Activated T-cell treated with anti-CD3 and anti-CD28 coated beads, Interleukin-2, amount 50 U/mL, for 4 hours (primary cell): ENCODE measurements around the gene TMEM219. TPM values are rescaled to one million over a fixed set of nuclear protein-coding genes. Genes with fewer than 3 reads are reported as not detected.
"Not testable (repeated sequence)": the region's sequence is repeated elsewhere in the genome, so short reads cannot be mapped to it uniquely, and the experiment has no call there.

ENCODE experiments used
- ATAC-seq, 2 donors: fragments of 200-7000 bp; cut with Tn5 transposase; one replicate each; pipeline ENCODE4 v1.10.0; 2021
- DNase-seq: peaks from one replicate; pipeline ENCODE4 v3.0.0-alpha.2; 2020
- H3K27me3 Mint-ChIP-seq: one replicate; pipeline ENCODE4 v1.8.0; 2021; ENCODE audit warnings: low read depth, mixed read lengths
- H3K36me3 Mint-ChIP-seq: one replicate; pipeline ENCODE4 v1.8.0; 2022; ENCODE audit warnings: mixed read lengths; ENCODE audit not compliant: insufficient read depth
- H3K4me1 Mint-ChIP-seq: one replicate; pipeline ENCODE4 v1.8.0; 2021; ENCODE audit warnings: low read depth, mixed read lengths
- H3K4me3 Mint-ChIP-seq: one replicate; pipeline ENCODE4 v1.8.0; 2021; ENCODE audit warnings: mild to moderate bottlenecking, moderate library complexity, mixed read lengths
- H3K9me3 Mint-ChIP-seq: one replicate; pipeline ENCODE4 v1.8.0; 2021; ENCODE audit warnings: mixed read lengths
- total RNA-seq, 3 donors: library from RNA; stranded (reverse); gene quantifications; one replicate each; pipeline ENCODE4 v1.2.1, GENCODE V29; 2021

Gene TMEM219
- total RNA-seq, 3 donors from 2014 or later = 19.3 to 30.8 (median 27.7) TPM

DNA sequence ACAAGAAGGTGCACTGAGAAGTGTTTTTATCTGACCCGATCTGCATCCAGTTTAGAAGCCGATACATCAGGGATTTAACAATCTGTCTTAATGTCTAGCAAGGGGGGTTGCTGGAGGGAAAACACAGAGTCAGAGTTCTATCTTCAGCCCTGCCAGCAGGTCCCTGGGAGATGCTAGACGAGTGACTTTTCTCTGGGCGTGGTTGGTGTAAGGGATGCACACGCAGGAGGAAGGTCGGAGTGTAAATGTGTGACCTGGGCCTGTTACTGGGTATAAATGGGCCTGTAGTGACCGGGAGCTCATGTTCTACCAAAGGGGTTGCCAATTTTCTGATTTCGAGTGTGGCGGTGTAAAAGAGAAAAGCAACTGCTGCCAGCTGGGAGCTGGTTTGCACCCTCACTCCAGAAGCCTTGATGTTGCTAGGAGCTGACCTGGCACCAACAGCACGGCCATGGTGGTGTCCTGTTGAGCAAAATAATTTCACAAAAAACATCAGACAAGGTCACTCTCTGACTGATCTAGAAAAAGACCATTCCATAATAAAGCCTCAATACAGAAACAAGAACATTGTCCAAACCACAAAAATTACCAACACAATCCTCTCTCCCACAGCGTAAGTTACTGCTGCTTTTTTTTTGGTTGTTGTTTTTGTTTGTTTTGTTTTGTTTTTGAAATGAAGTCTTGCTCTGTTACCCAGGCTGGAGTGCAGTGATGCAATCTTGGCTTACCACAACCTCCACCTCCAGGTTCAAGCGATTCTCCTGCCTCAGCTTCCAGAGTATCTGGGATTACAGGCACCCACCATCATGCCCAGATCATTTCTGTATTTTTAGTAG, 34.6 kb upstream of the TMEM219 start:
- Mint-ChIP-seq H3K4me3 (peak overlapping the region; percentile 91), H3K4me1 (peaks cover 37% of the 10 kb centered on the region), H3K27me3 (no peaks in the 10 kb centered on the region), H3K9me3 (no peaks in the 10 kb centered on the region), H3K36me3 (peaks cover 8% of the 10 kb centered on the region)
- DNase-seq (no peak), ATAC-seq (no peak)

DNA sequence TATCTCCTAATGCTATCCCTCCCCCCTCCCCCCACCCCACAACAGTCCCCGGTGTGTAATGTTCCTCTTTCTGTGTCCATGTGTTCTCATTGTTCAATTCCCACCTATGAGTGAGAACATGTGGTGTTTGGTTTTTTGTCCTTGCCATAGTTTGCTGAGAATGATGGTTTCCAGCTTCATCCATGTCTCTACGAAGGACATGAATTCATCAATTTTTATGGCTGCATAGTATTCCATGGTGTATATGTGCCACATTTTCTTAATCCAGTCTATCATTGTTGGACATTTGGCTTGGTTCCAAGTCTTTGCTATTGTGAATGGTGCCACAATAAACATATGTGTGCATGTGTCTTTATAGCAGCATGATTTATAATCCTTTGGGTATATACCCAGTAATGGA, 30.1 kb upstream of the TMEM219 start:
- H3K27me3 Mint-ChIP-seq, ATAC-seq, H3K4me1 Mint-ChIP-seq, DNase-seq, H3K9me3 Mint-ChIP-seq, H3K4me3 Mint-ChIP-seq, H3K36me3 Mint-ChIP-seq: not testable (repeated sequence)

DNA sequence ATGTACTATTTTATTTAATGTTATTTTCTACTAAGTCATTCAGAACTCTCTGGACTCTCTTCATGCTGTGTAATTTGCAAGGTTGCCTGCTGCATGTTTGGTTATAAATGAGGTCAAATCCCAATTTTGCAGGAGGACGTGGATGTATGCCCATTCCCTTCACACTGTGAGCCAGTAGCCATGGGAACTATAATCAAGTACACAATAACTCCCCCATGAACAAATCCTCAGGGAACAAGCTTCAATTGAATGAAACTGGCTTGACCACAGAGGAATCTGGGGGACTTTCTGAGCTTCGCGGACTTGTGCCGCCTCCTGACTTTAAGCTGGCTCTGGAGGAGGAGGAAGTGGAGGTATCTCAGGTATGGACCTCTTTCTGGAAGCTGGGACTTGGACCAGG, 21.2 kb upstream of the TMEM219 start:
- Mint-ChIP-seq H3K36me3 (no peaks in the 10 kb centered on the region), H3K4me3 (no peak overlapping the region), H3K27me3 (peaks cover 5% of the 10 kb centered on the region), H3K9me3 (no peaks in the 10 kb centered on the region), H3K4me1 (no peaks in the 10 kb centered on the region)
- no peak for ATAC-seq
- no peak for DNase-seq

DNA sequence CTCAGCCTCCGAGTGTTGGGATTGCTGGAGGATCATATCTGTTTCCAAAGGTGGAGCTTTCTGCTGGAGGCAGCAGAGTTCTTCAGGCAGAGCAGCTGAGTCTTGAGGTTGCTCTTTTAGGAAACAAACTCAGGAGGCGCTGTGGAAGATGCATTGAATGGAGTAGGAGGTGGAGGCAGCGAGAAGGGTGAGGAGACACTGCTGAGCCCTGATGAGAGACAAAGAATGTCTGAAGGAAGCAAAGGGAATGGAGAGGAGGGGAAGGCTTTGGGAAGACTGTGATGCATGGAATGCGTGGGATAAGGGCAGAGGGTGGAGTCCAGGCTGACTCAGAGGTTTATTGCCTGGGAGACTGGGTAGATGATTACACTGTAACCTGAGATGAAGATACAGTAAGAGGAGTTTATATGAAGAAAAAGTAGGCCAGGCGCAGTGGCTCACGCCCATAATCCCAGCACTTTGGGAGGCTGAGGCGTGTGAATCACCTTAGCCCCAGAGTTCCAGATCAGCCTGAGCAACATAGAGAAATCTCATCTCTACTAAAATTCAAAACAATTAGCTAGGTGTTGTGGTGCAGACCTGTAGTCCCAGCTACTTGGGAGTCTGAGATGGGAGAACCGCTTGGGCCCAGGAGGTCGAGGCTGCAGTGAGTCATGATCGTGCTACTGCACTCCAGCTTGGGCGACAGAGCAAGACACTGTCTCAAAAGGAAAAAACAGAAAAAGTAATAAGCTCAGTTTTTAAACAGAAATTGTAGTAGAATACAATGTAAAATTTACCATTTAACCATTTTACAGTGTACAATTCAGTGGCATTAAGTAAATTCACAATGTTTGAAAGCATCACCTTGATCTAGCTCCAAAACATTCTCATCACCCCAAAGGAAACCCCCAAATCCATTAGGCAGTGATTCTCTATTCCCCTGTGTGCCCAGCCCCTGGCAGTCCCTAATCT, 17.8 kb upstream of the TMEM219 start:
- ATAC-seq (no peak), DNase-seq (no peak)
- no peaks in the 10 kb centered on the region for H3K4me1 Mint-ChIP-seq
- no peaks in the 10 kb centered on the region for H3K9me3 Mint-ChIP-seq
- peaks cover 5% of the 10 kb centered on the region for H3K27me3 Mint-ChIP-seq
- H3K4me3 Mint-ChIP-seq = no peak overlapping the region
- no peaks in the 10 kb centered on the region for H3K36me3 Mint-ChIP-seq

DNA sequence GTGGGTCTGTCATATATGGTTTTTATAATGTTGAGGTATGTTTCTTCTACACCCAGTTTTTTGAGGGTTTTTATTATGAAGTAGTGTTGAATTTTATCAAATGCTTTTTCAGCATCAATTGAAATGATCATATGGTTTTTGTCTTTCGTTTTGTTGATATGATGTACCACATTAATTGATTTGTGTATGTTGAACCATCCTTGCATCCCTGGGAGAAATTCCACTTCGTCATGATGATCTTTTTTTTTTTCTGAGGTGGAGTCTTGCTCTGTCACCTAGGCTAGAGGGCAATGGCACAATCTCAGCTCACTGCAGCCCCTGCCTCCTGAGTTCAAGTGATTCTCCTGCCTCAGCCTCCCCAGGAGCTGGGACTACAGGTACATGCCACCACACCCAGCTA, 14.0 kb upstream of the TMEM219 start:
- Mint-ChIP-seq H3K9me3 (peaks cover 11% of the 10 kb centered on the region), H3K36me3 (peaks cover 1% of the 10 kb centered on the region)

DNA sequence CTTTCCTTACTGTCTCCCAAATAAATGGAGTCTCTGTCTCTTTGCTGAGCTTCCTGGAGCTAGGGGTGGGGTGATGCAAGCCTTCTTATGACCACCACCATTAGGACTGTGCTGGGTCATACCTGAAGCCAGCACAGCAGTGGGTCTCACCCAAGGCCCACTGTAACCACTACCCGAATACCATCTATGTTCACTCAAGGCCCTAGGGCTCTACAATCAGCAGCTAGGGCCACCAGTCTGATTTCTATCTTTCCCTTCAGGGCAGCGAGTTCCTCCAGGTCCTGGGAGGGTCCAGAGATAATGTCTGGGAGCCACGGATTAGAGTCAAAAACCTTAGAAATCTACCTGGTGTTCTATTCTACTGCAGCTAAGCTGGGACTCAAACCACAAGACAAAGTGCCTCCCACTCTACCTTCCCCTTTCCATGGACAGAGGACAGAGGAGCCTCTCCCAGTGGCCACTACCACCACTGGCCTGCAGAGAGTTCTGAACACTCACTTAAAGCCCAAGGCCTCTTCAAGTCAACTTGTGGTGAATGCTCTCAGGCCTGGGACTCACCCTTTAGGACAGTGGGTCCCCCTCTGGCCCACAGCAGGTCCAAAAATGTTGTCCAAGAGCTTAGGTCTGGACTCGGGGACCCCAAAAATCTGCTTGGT, 10.9 kb upstream of the TMEM219 start:
- peaks cover 11% of the 10 kb centered on the region for H3K9me3 Mint-ChIP-seq
- peaks cover 1% of the 10 kb centered on the region for H3K36me3 Mint-ChIP-seq
- no peaks in the 10 kb centered on the region for H3K4me1 Mint-ChIP-seq
- no peak for ATAC-seq
- no peak overlapping the region for H3K4me3 Mint-ChIP-seq
- H3K27me3 Mint-ChIP-seq = peaks cover 4% of the 10 kb centered on the region
- no peak for DNase-seq

More for the DNA sequence above, 14.0 kb upstream of the TMEM219 start:
- H3K27me3 Mint-ChIP-seq = peaks cover 2% of the 10 kb centered on the region
- no peak overlapping the region for H3K4me3 Mint-ChIP-seq
- no peak for ATAC-seq
- no peak for DNase-seq
- H3K4me1 Mint-ChIP-seq = no peaks in the 10 kb centered on the region

DNA sequence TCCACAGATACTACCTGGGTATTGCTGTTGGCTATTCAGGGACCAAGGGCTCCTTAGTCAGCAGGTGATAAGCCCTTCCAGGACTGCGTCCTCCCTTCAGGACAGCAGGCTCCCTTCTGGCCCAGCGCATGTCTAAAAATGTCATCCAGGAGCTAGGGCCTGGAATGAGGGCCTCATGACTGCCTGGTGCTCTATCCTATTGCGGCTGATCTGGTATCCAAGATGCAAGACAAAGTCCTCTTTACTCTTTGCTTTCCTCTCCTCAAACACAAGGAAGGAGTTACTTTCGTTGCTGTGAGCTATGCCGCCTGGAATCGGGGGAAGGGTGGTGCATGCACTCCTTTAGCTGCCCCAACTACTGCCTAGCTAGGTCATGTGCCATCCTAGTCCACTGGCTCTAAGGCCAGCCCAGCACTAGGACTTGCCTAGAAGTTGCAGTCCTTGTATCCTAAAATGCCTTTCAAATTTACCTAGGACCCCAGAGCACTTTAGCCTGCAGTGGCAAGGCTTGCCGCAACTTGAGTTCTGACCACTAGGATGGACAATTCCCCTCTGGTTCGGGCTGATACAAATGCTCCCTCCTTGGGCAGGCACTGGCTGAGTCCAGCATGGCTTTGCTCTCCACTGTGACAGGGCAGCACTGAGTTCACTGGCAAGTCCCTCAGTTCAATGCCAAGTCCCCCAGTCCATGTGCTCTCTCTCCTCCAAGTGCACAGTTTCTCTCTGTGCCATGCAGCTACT, 10.1 kb upstream of the TMEM219 start:
- ATAC-seq = no peak
- H3K36me3 Mint-ChIP-seq = peaks cover 1% of the 10 kb centered on the region

DNA sequence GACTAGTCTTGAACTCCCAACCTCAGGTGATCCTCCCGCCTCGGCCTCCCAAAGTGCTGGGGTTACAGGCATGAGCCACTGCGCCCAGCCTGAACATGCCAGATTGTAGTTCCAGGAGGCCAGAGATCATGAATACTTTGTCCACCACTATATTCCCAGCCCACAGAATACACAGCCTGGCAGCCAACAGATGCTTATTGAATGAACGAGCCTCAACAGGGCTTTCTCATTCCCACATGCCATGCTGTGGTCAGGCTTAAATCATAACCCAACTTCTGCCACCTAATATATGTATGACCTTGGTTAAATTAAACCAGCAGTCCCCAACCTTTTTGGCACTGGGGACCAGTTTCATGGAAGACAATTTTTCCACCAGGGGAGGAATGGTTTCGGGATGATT, 3.1 kb upstream of the TMEM219 start:
- Mint-ChIP-seq H3K36me3 (no peaks in the 10 kb centered on the region), H3K4me3 (no peak overlapping the region), H3K9me3 (no peaks in the 10 kb centered on the region), H3K4me1 (peaks cover 16% of the 10 kb centered on the region), H3K27me3 (peaks cover 2% of the 10 kb centered on the region)
- ATAC-seq (no peak), DNase-seq (no peak)

More for the DNA sequence above, 10.1 kb upstream of the TMEM219 start:
- no peak for DNase-seq
- Mint-ChIP-seq H3K4me3 (no peak overlapping the region), H3K9me3 (peaks cover 11% of the 10 kb centered on the region), H3K4me1 (no peaks in the 10 kb centered on the region), H3K27me3 (peaks cover 4% of the 10 kb centered on the region)

DNA sequence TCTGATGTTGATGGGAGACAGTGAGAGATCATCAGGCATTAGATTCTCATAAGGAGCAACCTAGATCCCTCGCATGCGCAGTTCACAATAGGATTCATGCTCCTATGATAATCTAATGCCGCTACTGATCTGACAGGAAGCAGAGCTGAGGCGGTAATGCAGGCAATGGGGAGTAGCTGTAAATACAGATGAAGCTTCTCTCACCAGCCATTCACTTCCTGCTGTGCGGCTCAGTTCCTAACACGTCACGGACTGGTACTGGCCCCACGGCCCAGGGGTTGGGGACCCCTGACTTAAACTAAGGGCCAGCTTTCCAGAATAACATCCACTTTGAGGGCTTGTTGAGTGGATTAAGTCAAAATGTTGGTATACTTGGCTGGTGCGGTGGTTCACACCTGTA, 2.6 kb upstream of the TMEM219 start:
- ATAC-seq = no peak
- Mint-ChIP-seq H3K4me3 (no peak overlapping the region), H3K4me1 (peaks cover 16% of the 10 kb centered on the region), H3K36me3 (no peaks in the 10 kb centered on the region), H3K9me3 (no peaks in the 10 kb centered on the region), H3K27me3 (no peaks in the 10 kb centered on the region)
- no peak for DNase-seq

DNA sequence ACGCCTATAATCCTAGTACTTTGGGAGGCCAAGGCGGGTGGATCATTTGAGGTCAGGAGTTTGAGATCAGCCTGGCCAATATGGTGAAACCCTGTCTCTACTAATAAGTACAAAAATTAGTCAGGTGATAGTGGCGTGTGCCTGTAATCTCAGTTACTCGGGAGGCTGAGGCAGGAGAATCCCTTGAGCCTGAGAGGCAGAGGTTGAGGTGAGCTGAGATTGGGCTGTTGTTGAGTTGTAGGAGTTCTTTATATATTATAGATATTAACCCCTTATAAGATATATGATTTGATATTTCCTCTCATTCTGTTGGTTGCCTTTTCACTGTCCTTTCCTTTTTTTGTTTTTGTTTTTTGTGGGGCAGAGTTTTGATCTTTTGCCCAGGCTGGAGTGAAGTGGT, 2.1 kb upstream of the TMEM219 start:
- ATAC-seq, H3K36me3 Mint-ChIP-seq, DNase-seq, H3K4me3 Mint-ChIP-seq, H3K27me3 Mint-ChIP-seq, H3K9me3 Mint-ChIP-seq: not testable (repeated sequence)
- H3K4me1 Mint-ChIP-seq = peaks cover 16% of the 10 kb centered on the region

DNA sequence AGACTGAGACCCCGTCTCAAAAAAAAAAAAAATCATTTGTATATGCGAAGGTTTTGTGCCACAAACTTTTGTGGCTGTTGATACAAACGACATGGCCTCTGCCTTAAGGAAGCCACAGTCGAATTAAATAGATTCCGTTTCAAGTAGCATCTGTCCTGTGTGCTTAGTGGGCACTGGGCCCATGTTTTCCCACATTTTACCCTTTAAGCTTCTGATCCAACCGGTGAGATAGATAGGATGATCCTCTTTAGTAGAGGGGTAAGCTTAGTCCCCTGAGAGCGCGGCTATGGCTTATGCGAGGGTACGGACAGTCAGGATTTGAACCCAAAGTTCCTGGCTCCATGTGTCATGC, 776 bp upstream of the TMEM219 start:
- H3K4me1 Mint-ChIP-seq = peaks cover 17% of the 10 kb centered on the region
- no peaks in the 10 kb centered on the region for H3K27me3 Mint-ChIP-seq
- H3K36me3 Mint-ChIP-seq = peaks cover 1% of the 10 kb centered on the region
- ATAC-seq (no peak), DNase-seq (no peak)
- peak overlapping the region; percentile 83 for H3K4me3 Mint-ChIP-seq
- H3K9me3 Mint-ChIP-seq = no peaks in the 10 kb centered on the region

DNA sequence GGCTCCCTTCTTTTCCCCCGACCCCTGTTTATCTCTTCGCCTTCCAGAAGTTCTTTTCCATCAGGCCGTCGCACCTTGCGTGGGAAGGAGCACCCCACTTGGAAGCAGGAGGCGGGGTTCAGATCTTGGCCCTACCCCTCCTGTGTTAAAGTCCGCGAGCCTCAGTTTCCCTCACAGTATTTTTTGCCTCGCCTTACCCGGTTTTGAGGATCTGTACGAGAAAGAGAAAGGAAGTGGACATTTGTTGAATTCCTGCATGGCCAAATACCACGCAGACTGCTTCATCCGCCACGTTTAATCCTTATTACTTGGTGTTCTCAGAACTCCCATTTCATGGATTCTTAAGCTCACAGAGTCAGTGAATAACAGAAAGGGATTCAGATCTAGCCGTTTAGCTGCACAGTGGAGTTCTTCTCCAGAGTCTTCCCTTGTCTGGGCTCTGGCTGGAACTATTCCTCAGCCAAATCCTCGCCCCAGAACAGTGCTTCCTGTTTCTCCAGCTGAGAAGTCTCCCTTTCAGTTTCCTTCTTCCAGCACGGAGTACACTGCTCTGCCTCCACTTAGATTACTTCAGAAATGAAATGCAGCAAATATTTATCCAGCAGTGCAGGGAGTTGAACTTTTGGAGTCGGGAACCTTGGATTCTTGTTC, 590 bp downstream of the TMEM219 start:
- ATAC-seq (no peak), DNase-seq (no peak)
- peaks cover 17% of the 10 kb centered on the region for H3K4me1 Mint-ChIP-seq
- H3K27me3 Mint-ChIP-seq = no peaks in the 10 kb centered on the region
- no peaks in the 10 kb centered on the region for H3K9me3 Mint-ChIP-seq
- peak overlapping the region; percentile 85 for H3K4me3 Mint-ChIP-seq
- peaks cover 1% of the 10 kb centered on the region for H3K36me3 Mint-ChIP-seq

DNA sequence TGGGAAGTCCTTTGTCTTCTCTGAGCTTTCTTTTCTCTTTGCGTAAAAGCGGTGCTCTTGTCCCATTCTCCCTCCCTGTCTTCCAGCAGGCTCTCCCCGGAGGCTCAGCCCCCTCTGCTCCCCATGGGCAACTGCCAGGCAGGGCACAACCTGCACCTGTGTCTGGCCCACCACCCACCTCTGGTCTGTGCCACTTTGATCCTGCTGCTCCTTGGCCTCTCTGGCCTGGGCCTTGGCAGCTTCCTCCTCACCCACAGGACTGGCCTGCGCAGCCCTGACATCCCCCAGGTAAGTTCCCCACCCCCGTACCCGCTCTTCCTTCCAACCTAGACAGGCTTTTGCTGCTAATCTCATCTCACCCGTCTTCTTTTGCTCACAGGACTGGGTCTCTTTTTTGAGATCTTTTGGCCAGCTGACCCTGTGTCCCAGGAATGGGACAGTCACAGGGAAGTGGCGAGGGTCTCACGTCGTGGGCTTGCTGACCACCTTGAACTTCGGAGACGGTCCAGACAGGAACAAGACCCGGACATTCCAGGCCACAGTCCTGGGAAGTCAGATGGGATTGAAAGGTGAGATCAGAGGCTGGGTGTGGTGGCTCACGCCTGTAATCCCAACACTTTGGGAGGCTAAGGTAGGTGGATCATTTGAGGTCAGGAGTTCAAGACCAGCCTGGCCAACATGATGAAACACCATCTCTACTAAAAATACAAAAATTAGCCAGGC, 1.3 kb downstream of the TMEM219 start:
- ATAC-seq (no peak), DNase-seq (no peak)
- H3K4me3 Mint-ChIP-seq = peak overlapping the region; percentile 85
- H3K9me3 Mint-ChIP-seq = no peaks in the 10 kb centered on the region
- H3K4me1 Mint-ChIP-seq = peaks cover 17% of the 10 kb centered on the region
- H3K27me3 Mint-ChIP-seq = no peaks in the 10 kb centered on the region
- H3K36me3 Mint-ChIP-seq = peaks cover 1% of the 10 kb centered on the region
